H1 (cell line): ENCODE data around the gene PPM1F. TPM values are rescaled to one million over a fixed set of nuclear protein-coding genes. Genes with fewer than 3 reads are reported as not detected.

Experiments used
- CTCF ChIA-PET: fragments of 300-600 bp; sonication (Branson Sonifier 250); formaldehyde crosslinking; loops from one replicate; lab custom pipeline; 2021; ENCODE audit not compliant: partially characterized antibody; lab: Charles Lee
- POLR2A ChIA-PET: fragments of 300-600 bp; sonication (Branson Sonifier 250); formaldehyde crosslinking; loops from one replicate; lab custom pipeline; 2021; ENCODE audit warnings: inconsistent platforms; ENCODE audit not compliant: partially characterized antibody; lab: Charles Lee
- DNase-seq, 2 experiments: peaks; one replicate each; pipeline versions ENCODE4 v3.0.0 to v3.0.0-alpha.2; 2010 to 2022; ENCODE audit warnings: low spot score in 2 of 2, low read depth in 1 of 2, mixed read lengths in 1 of 2
- FAIRE-seq: peaks from 2 replicates; lab custom pipeline; 2011; peaks lifted over from hg19 to GRCh38; lab: Jason Lieb, UNC
- H2AFZ ChIP-seq: 2 replicates; pipeline ENCODE4 v1.8.1; 2012; ENCODE audit warnings: low read length, inconsistent platforms
- H2AK5ac ChIP-seq: 2 replicates; pipeline ENCODE4 v1.6.1; 2013; ENCODE audit warnings: low read depth, low read length
- H2BK120ac ChIP-seq: replicated peaks from 2 replicates; pipeline ENCODE3; 2013; ENCODE audit warnings: low read depth, low read length, inconsistent platforms
- H2BK12ac ChIP-seq: 2 replicates; pipeline ENCODE4 v1.6.1; 2013; ENCODE audit warnings: low read depth, low read length
- H2BK15ac ChIP-seq: 2 replicates; pipeline ENCODE4 v1.6.1; 2013; ENCODE audit warnings: low read length
- H2BK20ac ChIP-seq: 2 replicates; pipeline ENCODE4 v1.6.1; 2013; ENCODE audit warnings: low read length
- H2BK5ac ChIP-seq: 2 replicates; pipeline ENCODE4 v1.6.1; 2013; ENCODE audit warnings: low read depth, low read length
- H3K14ac ChIP-seq: 2 replicates; pipeline ENCODE4 v1.6.1; 2013; ENCODE audit warnings: inconsistent platforms; ENCODE audit not compliant: insufficient read length
- H3K18ac ChIP-seq: 2 replicates; pipeline ENCODE4 v1.6.1; 2013; ENCODE audit warnings: low read length; ENCODE audit errors: extremely low read depth
- H3K23ac ChIP-seq: 2 replicates; pipeline ENCODE4 v1.6.1; 2013; ENCODE audit warnings: inconsistent platforms; ENCODE audit not compliant: insufficient read length
- H3K23me2 ChIP-seq: 2 replicates; pipeline ENCODE4 v1.6.1; 2013; ENCODE audit warnings: low read depth, low read length
- H3K27ac ChIP-seq: 2 replicates; pipeline ENCODE4 v1.6.1; 2011; ENCODE audit warnings: low read depth, low read length, inconsistent platforms
- H3K27me3 ChIP-seq, 4 experiments: replicated peaks in 1 of 4; 1 replicate in 1 of 4; 2 replicates in 3 of 4; pipeline versions ENCODE4 v1.6.1 to v1.8.1; 2011 to 2013; ENCODE audit warnings: low read length in 3 of 4, mild to moderate bottlenecking in 3 of 4, inconsistent platforms in 2 of 4, mixed read lengths in 2 of 4, moderate library complexity in 1 of 4; ENCODE audit not compliant: control insufficient read depth in 3 of 4, insufficient read depth in 3 of 4; ENCODE audit errors: extremely low read depth in 1 of 4
- H3K36me3 ChIP-seq, 4 experiments: 2 replicates each; pipeline versions ENCODE4 v1.6.1 to v1.8.1; 2011 to 2013; ENCODE audit warnings: mild to moderate bottlenecking in 4 of 4, low read length in 3 of 4, moderate library complexity in 2 of 4, control low read depth in 1 of 4, inconsistent platforms in 1 of 4; ENCODE audit not compliant: insufficient read depth in 4 of 4, control insufficient read depth in 2 of 4
- H3K4ac ChIP-seq: replicated peaks from 2 replicates; pipeline ENCODE3; 2013; ENCODE audit warnings: low read length, low read depth, mixed read lengths, inconsistent platforms; ENCODE audit not compliant: insufficient read length
- H3K4me1 ChIP-seq, 4 experiments: replicated peaks in 1 of 4; 1 replicate in 1 of 4; 2 replicates in 3 of 4; pipeline versions ENCODE4 v1.6.1 to v1.8.1; 2011 to 2013; ENCODE audit warnings: low read length in 3 of 4, inconsistent platforms in 2 of 4, mixed read lengths in 1 of 4; ENCODE audit not compliant: insufficient read depth in 4 of 4, control insufficient read depth in 3 of 4
- H3K4me2 ChIP-seq, 2 experiments: 2 replicates each; pipeline versions ENCODE4 v1.6.1 to v1.8.1; 2011 to 2013; ENCODE audit warnings: low read depth in 2 of 2, low read length in 2 of 2, control low read depth in 1 of 2, inconsistent platforms in 1 of 2, mild to moderate bottlenecking in 1 of 2; ENCODE audit not compliant: insufficient read depth in 1 of 2
- H3K4me3 ChIP-seq, 4 experiments: fragments of 200-600, 300-600 bp in 1 of 4; sonication (generic), shearing (Covaris generic), sonication (Bioruptor Twin) in 1 of 4; 2 replicates each; pipeline versions ENCODE4 v1.5.1 to v1.8.1; 2011 to 2016; ENCODE audit warnings: low read length in 4 of 4, low read depth in 3 of 4, control low read depth in 2 of 4, inconsistent platforms in 2 of 4, mild to moderate bottlenecking in 2 of 4, mixed read lengths in 1 of 4, moderate library complexity in 1 of 4; ENCODE audit not compliant: insufficient read depth in 2 of 4; ENCODE audit errors: extremely low read depth in 1 of 4
- H3K56ac ChIP-seq: replicated peaks from 2 replicates; pipeline ENCODE3; 2013; ENCODE audit warnings: low read depth, mild to moderate bottlenecking, mixed read lengths, low read length, inconsistent platforms; ENCODE audit not compliant: insufficient read length
- H3K79me1 ChIP-seq: 2 replicates; pipeline ENCODE4 v1.6.1; 2013; ENCODE audit warnings: low read depth, low read length, control low read depth
- H3K79me2 ChIP-seq, 2 experiments: 2 replicates each; pipeline versions ENCODE4 v1.6.1 to v1.8.1; 2012 to 2013; ENCODE audit warnings: low read length in 2 of 2, mild to moderate bottlenecking in 2 of 2, inconsistent platforms in 1 of 2; ENCODE audit not compliant: insufficient read depth in 2 of 2, control insufficient read depth in 1 of 2
- H3K9ac ChIP-seq, 4 experiments: replicated peaks in 1 of 4; 1 replicate in 1 of 4; 2 replicates in 3 of 4; pipeline versions ENCODE4 v1.6.1 to v1.8.1; 2011 to 2013; ENCODE audit warnings: low read depth in 3 of 4, low read length in 3 of 4, control low read depth in 2 of 4, mild to moderate bottlenecking in 2 of 4, moderate library complexity in 2 of 4, inconsistent platforms in 1 of 4; ENCODE audit errors: extremely low read depth in 1 of 4
- H3K9me3 ChIP-seq, 2 experiments: 2 replicates each; pipeline versions ENCODE4 v1.6.1 to v1.8.1; 2012 to 2013; ENCODE audit warnings: mild to moderate bottlenecking in 2 of 2, moderate library complexity in 2 of 2, control low read depth in 1 of 2, inconsistent platforms in 1 of 2, low read depth in 1 of 2, low read length in 1 of 2, mixed read lengths in 1 of 2; ENCODE audit not compliant: insufficient read depth in 2 of 2
- H4K20me1 ChIP-seq, 2 experiments: replicated peaks in 1 of 2; 2 replicates each; pipeline versions ENCODE3 to v1.8.1; 2011 to 2013; ENCODE audit warnings: inconsistent platforms in 2 of 2, low read length in 2 of 2, mild to moderate bottlenecking in 1 of 2; ENCODE audit not compliant: insufficient read depth in 2 of 2, control insufficient read depth in 1 of 2
- H4K5ac ChIP-seq: 2 replicates; pipeline ENCODE4 v1.6.1; 2013; ENCODE audit warnings: low read length, low read depth, mixed read lengths, inconsistent platforms; ENCODE audit not compliant: insufficient read length
- H4K8ac ChIP-seq: 2 replicates; pipeline ENCODE4 v1.8.0; 2013; ENCODE audit warnings: mild to moderate bottlenecking, moderate library complexity, low read length, inconsistent platforms; ENCODE audit not compliant: insufficient read depth; ENCODE audit errors: extremely low read depth
- H4K91ac ChIP-seq: replicated peaks from 2 replicates; pipeline ENCODE3; 2013; ENCODE audit warnings: low read length, mixed read lengths, inconsistent platforms; ENCODE audit not compliant: insufficient read length
- CREB1 ChIP-seq: IDR thresholded peaks from 2 replicates; pipeline ENCODE4 v1.6.1; 2012; ENCODE audit warnings: inconsistent platforms
- CTBP2 ChIP-seq: IDR thresholded peaks from 2 replicates; pipeline ENCODE4 v1.7.0; 2011; ENCODE audit warnings: borderline replicate concordance, mild to moderate bottlenecking, moderate library complexity, mixed read lengths, low read length; ENCODE audit not compliant: insufficient read depth, insufficient read length
- EGR1 ChIP-seq: IDR thresholded peaks from 2 replicates; pipeline ENCODE4 v1.6.1; 2011; ENCODE audit warnings: low read depth, low read length, borderline replicate concordance
- GTF2F1 ChIP-seq: IDR thresholded peaks from 2 replicates; pipeline ENCODE4 v1.6.1; 2012; ENCODE audit warnings: low read depth, low read length, improper control_type of control experiment, borderline replicate concordance
- SP1 ChIP-seq: IDR thresholded peaks from 2 replicates; pipeline ENCODE4 v1.6.1; 2011; ENCODE audit warnings: low read depth, low read length
- TAF1 ChIP-seq: IDR thresholded peaks from 2 replicates; pipeline ENCODE4 v1.6.1; 2011; ENCODE audit warnings: mild to moderate bottlenecking, low read depth, low read length
- ZNF274 ChIP-seq: IDR thresholded peaks from 2 replicates; pipeline ENCODE4 v1.7.0; 2012; ENCODE audit warnings: low read length, borderline replicate concordance; ENCODE audit errors: extremely low read depth
- WGBS, 2 experiments: shearing (Covaris generic) in 1 of 2; methylation state at CpG; one replicate each; pipeline versions ENCODE4 v1.1.6 to v1.1.7; 2013 to 2015; ENCODE audit warnings: low lambda C conversion rate in 2 of 2, mixed read lengths in 2 of 2, inconsistent platforms in 1 of 2, low coverage in 1 of 2, missing lambda C conversion rate in 1 of 2; ENCODE audit not compliant: insufficient replicate concordance in 2 of 2, insufficient coverage in 1 of 2, insufficient read length in 1 of 2; ENCODE audit errors: extremely low coverage in 1 of 2, missing lambda C conversion rate in 1 of 2; 5-methylcytosine and 5-hydroxymethylcytosine counted together
- polyA plus RNA-seq, 7 experiments: library from polyadenylated mRNA; depleted of rRNA in 3 of 7; stranded (reverse) in 5 of 7; unstranded in 2 of 7; fragments of >200 nt in 5 of 7; fragments of 200-250 nt in 2 of 7; gene quantifications; 1 replicate in 5 of 7; 2 replicates in 1 of 7; 4 replicates in 1 of 7; pipeline versions ENCODE4 v1.2.1 to v1.2.3, GENCODE V29; 2011 to 2013; ENCODE audit warnings: missing spikeins in 2 of 7, mixed read lengths in 2 of 7
- total RNA-seq: library from RNA; stranded (reverse); fragmentation: NEBNext Ultra II Directional; extraction: Animal tissue kit (Norgen Biotek cat#: 25700); gene quantifications from 2 replicates; pipeline ENCODE4 v1.2.1, GENCODE V29; 2021

Gene PPM1F
- total and polyA plus RNA-seq, 2 of the 8 experiments (the other 6 are each of a cell fraction or from before 2014, with no cell fraction given) = 12.4 to 22.8 TPM

- FAIRE-seq (no peak), DNase-seq (no peak)
- no peak overlapping the region for H3K9ac ChIP-seq
- no peak overlapping the region for H2BK20ac ChIP-seq
- H2BK12ac ChIP-seq = no peak overlapping the region
- peaks cover 7% of the 10 kb centered on the region for H3K79me1 ChIP-seq
- H3K23me2 ChIP-seq = no peaks in the 10 kb centered on the region
- H3K23ac ChIP-seq = no peak overlapping the region
- H3K4me1 ChIP-seq = no peaks in the 10 kb centered on the region
- no peak overlapping the region for H3K4me2 ChIP-seq
- TF ChIP-seq GTF2F1 (no peak), TAF1 (no peak), CTBP2 (no peak), SP1 (no peak), EGR1 (no peak), CREB1 (no peak), ZNF274 (no peak)
- H3K4ac ChIP-seq = no peak overlapping the region
- 90% methylated on average over 6 of the region's 6 CpGs; no CpG with 5 or more reads in 1 of the 2 experiments for whole genome bisulfite sequencing, 2 experiments
- H3K18ac ChIP-seq = no peak overlapping the region
- no peak overlapping the region; the same call in 1 of the 2 replicates for H4K8ac ChIP-seq
- no peaks in the 10 kb centered on the region for H3K79me2 ChIP-seq
- no peak overlapping the region for H4K5ac ChIP-seq
- peaks cover 0 to 6% (median 0%) of the 10 kb centered on the region in 4 experiments; a peak in 1 of 7 replicates for H3K27me3 ChIP-seq
- H2BK120ac ChIP-seq = no peak overlapping the region
- no peak overlapping the region for H2AK5ac ChIP-seq
- H3K56ac ChIP-seq = no peak overlapping the region
- no peak overlapping the region for H2AFZ ChIP-seq
- no peak overlapping the region for H3K27ac ChIP-seq
- H2BK15ac ChIP-seq = no peak overlapping the region
- ChIA-PET POLR2A (interaction anchor here (2.5 to 4.7 kb wide), 2 partner anchors 9 to 12 kb away, joined by 19 to 37 read pairs; partner anchors contain the start of gene TOP3B), CTCF (interaction anchor here (0.7 to 4.1 kb wide), 16 partner anchors 10 to 292 kb away, joined by 3 to 47 read pairs (median 4); partner anchors contain the start of genes PPM1F and TOP3B)
- peaks cover 3 to 31% of the 10 kb centered on the region in 2 experiments for H4K20me1 ChIP-seq
- H3K36me3 ChIP-seq = peaks cover 23 to 44% (median 35%) of the 10 kb centered on the region in 4 experiments
- H3K9me3 ChIP-seq = no peaks in the 10 kb centered on the region
- no peak overlapping the region for H2BK5ac ChIP-seq
- H3K14ac ChIP-seq = no peak overlapping the region
- no peak overlapping the region for H3K4me3 ChIP-seq
- H4K91ac ChIP-seq = no peak overlapping the region
These were observed 20.2 kb upstream of the PPM1F start for GRCh38 chr22:21972806-21973205.
